Measurements from ENCODE around the gene HSPBAP1.

HSPBAP1 gene

GRCh38 chr3:122786066-122786465 is 7.6 kb downstream of the HSPBAP1 start:
- Histone ChIP-seq H3K4me1 (ENCODE audit: control extremely low read depth in 1 of 4, control insufficient read depth in 4 of 4, insufficient read depth in 4 of 4, low read length in 3 of 4) (peaks cover 0 to 7% (median 0%) of the 10 kb centered on the region in 4 experiments), H3K4me3 (ENCODE audit: control insufficient read depth in 1 of 7, extremely low read depth in 1 of 7, insufficient read depth in 4 of 7, low read depth in 2 of 7, low read length in 6 of 7) (no peak overlapping the region), H3K36me3 (ENCODE audit: control insufficient read depth in 4 of 4, insufficient read depth in 4 of 4, low read length in 3 of 4) (peaks cover under 1 to 9% (median 6%) of the 10 kb centered on the region in 4 experiments), H3K27me3 (replicated peaks in 2 of 5; ENCODE audit: control insufficient read depth in 4 of 5, insufficient read depth in 5 of 5, low read length in 4 of 5) (no peaks in the 10 kb centered on the region), H3K9me3 (ENCODE audit: control extremely low read depth in 1 of 5, control insufficient read depth in 4 of 5, insufficient read depth in 2 of 5, low read depth in 1 of 5, low read length in 4 of 5) (peaks cover 0 to 2% (median 0%) of the 10 kb centered on the region in 5 experiments), H3K27ac (ENCODE audit: insufficient read depth in 1 of 2, low read depth in 1 of 2, low read length in 2 of 2, poor library complexity in 1 of 2, severe bottlenecking in 2 of 2) (no peak overlapping the region)
- DNase-seq = no peak
- ChIA-PET CTCF (no interaction called here), POLR2A (no interaction called here)
- WGBS (ENCODE audit: insufficient coverage) = no CpG with 5 or more reads among the region's 1 CpG

GRCh38 chr3:122785231-122785630 is 8.4 kb downstream of the HSPBAP1 start:
- POLR2A ChIA-PET = no interaction called here
- H3K27ac ChIP-seq (ENCODE audit: insufficient read depth in 1 of 2, low read depth in 1 of 2, low read length in 2 of 2, poor library complexity in 1 of 2, severe bottlenecking in 2 of 2) = no peak overlapping the region
- H3K36me3 ChIP-seq (ENCODE audit: control insufficient read depth in 4 of 4, insufficient read depth in 4 of 4, low read length in 3 of 4) = peaks cover 0 to 9% (median 6%) of the 10 kb centered on the region in 4 experiments
- CTCF ChIA-PET = no interaction called here
- peaks cover 0 to 2% (median 0%) of the 10 kb centered on the region in 5 experiments for H3K9me3 ChIP-seq (ENCODE audit: control extremely low read depth in 1 of 5, control insufficient read depth in 4 of 5, insufficient read depth in 2 of 5, low read depth in 1 of 5, low read length in 4 of 5)
- no CpG with 5 or more reads among the region's 1 CpG for WGBS (ENCODE audit: insufficient coverage)
- no peak overlapping the region for H3K4me3 ChIP-seq (ENCODE audit: control insufficient read depth in 1 of 7, extremely low read depth in 1 of 7, insufficient read depth in 4 of 7, low read depth in 2 of 7, low read length in 6 of 7)
- DNase-seq = no peak
- no peaks in the 10 kb centered on the region for H3K27me3 ChIP-seq (replicated peaks in 2 of 5; ENCODE audit: control insufficient read depth in 4 of 5, insufficient read depth in 5 of 5, low read length in 4 of 5)
- H3K4me1 ChIP-seq (ENCODE audit: control extremely low read depth in 1 of 4, control insufficient read depth in 4 of 4, insufficient read depth in 4 of 4, low read length in 3 of 4) = peaks cover 0 to 5% (median 0%) of the 10 kb centered on the region in 4 experiments

- Histone ChIP-seq H3K9me3 (ENCODE audit: control extremely low read depth in 1 of 5, control insufficient read depth in 4 of 5, insufficient read depth in 2 of 5, low read depth in 1 of 5, low read length in 4 of 5) (peaks cover 0 to 2% (median 0%) of the 10 kb centered on the region in 5 experiments), H3K27me3 (replicated peaks in 2 of 5; ENCODE audit: control insufficient read depth in 4 of 5, insufficient read depth in 5 of 5, low read length in 4 of 5) (no peaks in the 10 kb centered on the region), H3K4me3 (ENCODE audit: control insufficient read depth in 1 of 7, extremely low read depth in 1 of 7, insufficient read depth in 4 of 7, low read depth in 2 of 7, low read length in 6 of 7) (no peak overlapping the region), H3K4me1 (ENCODE audit: control extremely low read depth in 1 of 4, control insufficient read depth in 4 of 4, insufficient read depth in 4 of 4, low read length in 3 of 4) (no peaks in the 10 kb centered on the region), H3K36me3 (ENCODE audit: control insufficient read depth in 4 of 4, insufficient read depth in 4 of 4, low read length in 3 of 4) (peaks cover 0 to 9% (median 6%) of the 10 kb centered on the region in 4 experiments), H3K27ac (ENCODE audit: insufficient read depth in 1 of 2, low read depth in 1 of 2, low read length in 2 of 2, poor library complexity in 1 of 2, severe bottlenecking in 2 of 2) (no peak overlapping the region)
- ChIA-PET POLR2A (no interaction called here), CTCF (interaction anchor here (0.7 kb wide), 1 partner anchor 213 kb away, joined by 3 read pairs; no protein-coding TSS in a partner anchor)
- WGBS (ENCODE audit: insufficient coverage) = 86% methylated on average over 1 of the region's 1 CpG
- DNase-seq = no peak
Observed at GRCh38 chr3:122784436-122784835, 9.2 kb downstream of the HSPBAP1 start.

GRCh38 chr3:122782804-122783203 is 10.8 kb downstream of the HSPBAP1 start:
- no CpG with 5 or more reads among the region's 1 CpG for WGBS (ENCODE audit: insufficient coverage)
- DNase-seq = no peak
- H3K27ac ChIP-seq (ENCODE audit: insufficient read depth in 1 of 2, low read depth in 1 of 2, low read length in 2 of 2, poor library complexity in 1 of 2, severe bottlenecking in 2 of 2) = no peak overlapping the region
- CTCF ChIA-PET = interaction anchor here (0.6 to 1.0 kb wide), 2 partner anchors 7 to 17 kb away, joined by 3 read pairs; no protein-coding TSS in a partner anchor
- peaks cover 0 to 9% (median 6%) of the 10 kb centered on the region in 4 experiments for H3K36me3 ChIP-seq (ENCODE audit: control insufficient read depth in 4 of 4, insufficient read depth in 4 of 4, low read length in 3 of 4)
- no peaks in the 10 kb centered on the region for H3K4me1 ChIP-seq (ENCODE audit: control extremely low read depth in 1 of 4, control insufficient read depth in 4 of 4, insufficient read depth in 4 of 4, low read length in 3 of 4)
- no peaks in the 10 kb centered on the region for H3K27me3 ChIP-seq (replicated peaks in 2 of 5; ENCODE audit: control insufficient read depth in 4 of 5, insufficient read depth in 5 of 5, low read length in 4 of 5)
- POLR2A ChIA-PET = no interaction called here
- peaks cover 0 to 2% (median 0%) of the 10 kb centered on the region in 5 experiments for H3K9me3 ChIP-seq (ENCODE audit: control extremely low read depth in 1 of 5, control insufficient read depth in 4 of 5, insufficient read depth in 2 of 5, low read depth in 1 of 5, low read length in 4 of 5)
- no peak overlapping the region for H3K4me3 ChIP-seq (ENCODE audit: control insufficient read depth in 1 of 7, extremely low read depth in 1 of 7, insufficient read depth in 4 of 7, low read depth in 2 of 7, low read length in 6 of 7)

- Histone ChIP-seq H3K4me1 (ENCODE audit: control extremely low read depth in 1 of 4, control insufficient read depth in 4 of 4, insufficient read depth in 4 of 4, low read length in 3 of 4) (no peaks in the 10 kb centered on the region), H3K36me3 (ENCODE audit: control insufficient read depth in 4 of 4, insufficient read depth in 4 of 4, low read length in 3 of 4) (peaks cover 0 to 9% (median 1%) of the 10 kb centered on the region in 4 experiments), H3K27ac (ENCODE audit: insufficient read depth in 1 of 2, low read depth in 1 of 2, low read length in 2 of 2, poor library complexity in 1 of 2, severe bottlenecking in 2 of 2) (no peak overlapping the region), H3K4me3 (ENCODE audit: control insufficient read depth in 1 of 7, extremely low read depth in 1 of 7, insufficient read depth in 4 of 7, low read depth in 2 of 7, low read length in 6 of 7) (no peak overlapping the region), H3K27me3 (replicated peaks in 2 of 5; ENCODE audit: control insufficient read depth in 4 of 5, insufficient read depth in 5 of 5, low read length in 4 of 5) (no peaks in the 10 kb centered on the region), H3K9me3 (ENCODE audit: control extremely low read depth in 1 of 5, control insufficient read depth in 4 of 5, insufficient read depth in 2 of 5, low read depth in 1 of 5, low read length in 4 of 5) (peaks cover 0 to 2% (median 0%) of the 10 kb centered on the region in 5 experiments)
- ChIA-PET CTCF (no interaction called here), POLR2A (no interaction called here)
- WGBS (ENCODE audit: insufficient coverage) = no CpG with 5 or more reads among the region's 3 CpGs
- DNase-seq = no peak
Observed at GRCh38 chr3:122777563-122777962, 16.1 kb downstream of the HSPBAP1 start.

- H3K36me3 ChIP-seq (ENCODE audit: control insufficient read depth in 4 of 4, insufficient read depth in 4 of 4, low read length in 3 of 4) = peaks cover 0 to 9% (median 1%) of the 10 kb centered on the region in 4 experiments
- WGBS (ENCODE audit: insufficient coverage) = 100% methylated on average over 1 of the region's 5 CpGs
- no peaks in the 10 kb centered on the region for H3K27me3 ChIP-seq (replicated peaks in 2 of 5; ENCODE audit: control insufficient read depth in 4 of 5, insufficient read depth in 5 of 5, low read length in 4 of 5)
- no peak for DNase-seq
- CTCF ChIA-PET = no interaction called here
- peaks cover 0 to 2% (median 0%) of the 10 kb centered on the region in 5 experiments for H3K9me3 ChIP-seq (ENCODE audit: control extremely low read depth in 1 of 5, control insufficient read depth in 4 of 5, insufficient read depth in 2 of 5, low read depth in 1 of 5, low read length in 4 of 5)
- no peak overlapping the region for H3K4me3 ChIP-seq (ENCODE audit: control insufficient read depth in 1 of 7, extremely low read depth in 1 of 7, insufficient read depth in 4 of 7, low read depth in 2 of 7, low read length in 6 of 7)
- H3K4me1 ChIP-seq (ENCODE audit: control extremely low read depth in 1 of 4, control insufficient read depth in 4 of 4, insufficient read depth in 4 of 4, low read length in 3 of 4) = no peaks in the 10 kb centered on the region
- POLR2A ChIA-PET = no interaction called here
- H3K27ac ChIP-seq (ENCODE audit: insufficient read depth in 1 of 2, low read depth in 1 of 2, low read length in 2 of 2, poor library complexity in 1 of 2, severe bottlenecking in 2 of 2) = no peak overlapping the region
Observed at GRCh38 chr3:122776675-122777468, 16.8 kb downstream of the HSPBAP1 start.

GRCh38 chr3:122774564-122774963 is 19.1 kb downstream of the HSPBAP1 start:
- Histone ChIP-seq H3K27ac (ENCODE audit: insufficient read depth in 1 of 2, low read depth in 1 of 2, low read length in 2 of 2, poor library complexity in 1 of 2, severe bottlenecking in 2 of 2) (no peak overlapping the region), H3K4me1 (ENCODE audit: control extremely low read depth in 1 of 4, control insufficient read depth in 4 of 4, insufficient read depth in 4 of 4, low read length in 3 of 4) (peaks cover 0 to 2% (median under 1%) of the 10 kb centered on the region in 4 experiments), H3K36me3 (ENCODE audit: control insufficient read depth in 4 of 4, insufficient read depth in 4 of 4, low read length in 3 of 4) (peaks cover 0 to 9% (median 1%) of the 10 kb centered on the region in 4 experiments), H3K27me3 (replicated peaks in 2 of 5; ENCODE audit: control insufficient read depth in 4 of 5, insufficient read depth in 5 of 5, low read length in 4 of 5) (no peaks in the 10 kb centered on the region), H3K4me3 (ENCODE audit: control insufficient read depth in 1 of 7, extremely low read depth in 1 of 7, insufficient read depth in 4 of 7, low read depth in 2 of 7, low read length in 6 of 7) (no peak overlapping the region), H3K9me3 (ENCODE audit: control extremely low read depth in 1 of 5, control insufficient read depth in 4 of 5, insufficient read depth in 2 of 5, low read depth in 1 of 5, low read length in 4 of 5) (no peaks in the 10 kb centered on the region)
- 100% methylated on average over 3 of the region's 3 CpGs for WGBS (ENCODE audit: insufficient coverage)
- POLR2A ChIA-PET = no interaction called here
- DNase-seq = no peak
- CTCF ChIA-PET = interaction anchor here (1.2 to 1.3 kb wide), 2 partner anchors 8 to 12 kb away, joined by 3 read pairs; no protein-coding TSS in a partner anchor
